SJSA1 (cell line): Measurements from ENCODE around the gene SRF. TPM values are rescaled to one million over a fixed set of nuclear protein-coding genes. Genes with fewer than 3 reads are reported as not detected.

Source experiments
- DNase-seq, 2 experiments: peaks; one replicate each; pipeline ENCODE4 v3.0.0-alpha.2; 2015 to 2020; ENCODE audit warnings: low spot score in 2 of 2, low read depth in 1 of 2
- H3K27ac ChIP-seq: fragments of 250-450 bp; sonication (Bioruptor Pico); 2 replicates; pipeline ENCODE4 v1.5.1; 2020; ENCODE audit warnings: mild to moderate bottlenecking, moderate library complexity
- H3K27me3 ChIP-seq: fragments of 250-450 bp; sonication (Bioruptor Pico); replicated peaks from 2 replicates; pipeline ENCODE4 v1.5.1; 2020; ENCODE audit warnings: mild to moderate bottlenecking, moderate library complexity
- H3K36me3 ChIP-seq: fragments of 250-450 bp; sonication (Bioruptor Pico); 2 replicates; pipeline ENCODE4 v1.5.1; 2020; ENCODE audit warnings: mild to moderate bottlenecking
- H3K4me1 ChIP-seq: fragments of 250-450 bp; sonication (Bioruptor Pico); replicated peaks from 2 replicates; pipeline ENCODE4 v1.6.1; 2021; ENCODE audit warnings: mild to moderate bottlenecking
- H3K4me3 ChIP-seq: fragments of 250-450 bp; sonication (Bioruptor Pico); 2 replicates; pipeline ENCODE4 v1.5.1; 2020; ENCODE audit warnings: mild to moderate bottlenecking
- H3K9me3 ChIP-seq: fragments of 250-450 bp; sonication (Bioruptor Pico); replicated peaks from 2 replicates; pipeline ENCODE4 v1.5.1; 2020; ENCODE audit warnings: mild to moderate bottlenecking
- total RNA-seq: library from RNA; depleted of rRNA; stranded (reverse); fragments of >200 nt; shearing (Covaris generic); gene quantifications from 2 replicates; pipeline ENCODE4 v1.2.3, GENCODE V29; 2014

The SRF gene
- total RNA-seq, 1 experiment from 2014 or later = 47.8 TPM

- DNase-seq = peak; percentile 57 to 78
- Histone ChIP-seq H3K27ac (peak within 1 kb of the TSS; percentile 34), H3K36me3 (peaks cover 83% of the 10 kb centered on the region), H3K27me3 (no peaks in the 10 kb centered on the region), H3K4me1 (peaks cover 16% of the 10 kb centered on the region), H3K9me3 (no peaks in the 10 kb centered on the region), H3K4me3 (peak within 1 kb of the TSS; percentile 58)
Observed at GRCh38 chr6:43181942-43182860, 11.1 kb downstream of the SRF start, which contains the start of gene CUL9. CUL9 (plus strand) TSS chr6:43182196; CDS start chr6:43184311, 2,115 bp downstream.

DNA sequence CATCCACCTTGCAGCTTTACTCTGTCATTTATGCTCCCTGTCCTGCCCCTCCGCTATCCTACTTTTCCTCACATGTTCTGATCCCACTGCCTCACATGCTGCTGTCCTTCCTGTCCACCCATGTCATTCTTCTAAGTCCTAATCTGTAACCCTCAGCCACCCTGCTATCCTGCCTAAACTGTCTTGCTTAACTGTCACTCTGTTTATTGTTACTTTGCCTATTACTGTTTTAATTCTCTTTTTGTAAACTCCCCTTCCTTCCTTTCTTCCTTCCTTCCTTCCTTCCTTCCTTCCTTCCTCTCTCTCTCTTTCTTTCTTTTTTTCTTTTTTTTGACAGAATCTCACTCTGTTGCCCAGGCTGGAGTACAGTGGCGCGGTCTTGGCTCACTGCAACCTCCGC, 12.4 kb downstream of the SRF start:
- Histone ChIP-seq H3K4me1 (peaks cover 16% of the 10 kb centered on the region), H3K27ac (no peak overlapping the region), H3K36me3 (peaks cover 83% of the 10 kb centered on the region), H3K27me3 (no peaks in the 10 kb centered on the region), H3K4me3 (no peak overlapping the region; the same call in 1 of the 2 replicates), H3K9me3 (no peaks in the 10 kb centered on the region)
- no peak for DNase-seq

DNA sequence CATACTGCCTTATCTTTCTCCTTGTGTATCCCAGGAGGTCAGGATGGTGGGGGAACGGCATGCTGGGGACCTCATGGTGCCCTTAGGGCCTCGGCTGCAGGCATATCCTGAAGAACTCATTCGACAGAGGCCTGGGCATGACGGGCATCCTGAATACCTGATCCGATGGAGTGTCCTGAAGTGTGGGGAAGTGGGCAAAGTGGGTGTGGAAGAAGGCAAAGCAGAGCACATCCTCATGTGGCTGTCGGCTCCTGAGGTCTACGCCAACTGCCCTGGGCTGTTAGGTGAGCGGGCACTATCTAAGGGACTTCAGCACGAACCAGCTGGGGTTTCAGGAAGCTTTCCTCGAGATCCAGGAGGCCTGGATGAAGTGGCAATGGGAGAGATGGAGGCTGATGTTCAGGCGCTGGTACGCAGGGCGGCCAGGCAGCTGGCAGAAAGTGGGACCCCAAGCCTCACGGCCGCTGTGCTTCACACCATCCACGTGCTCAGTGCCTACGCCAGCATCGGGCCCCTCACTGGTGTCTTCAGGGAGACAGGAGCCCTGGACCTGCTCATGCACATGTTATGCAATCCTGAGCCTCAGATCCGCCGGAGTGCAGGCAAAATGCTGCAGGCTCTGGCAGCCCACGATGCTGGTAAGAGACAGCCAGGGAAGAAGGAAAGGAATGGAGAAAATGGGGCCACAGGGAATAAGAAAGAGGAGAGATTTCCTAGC, 13.4 kb downstream of the SRF start:
- Histone ChIP-seq H3K36me3 (peaks cover 77% of the 10 kb centered on the region), H3K4me1 (peaks cover 16% of the 10 kb centered on the region)

DNA sequence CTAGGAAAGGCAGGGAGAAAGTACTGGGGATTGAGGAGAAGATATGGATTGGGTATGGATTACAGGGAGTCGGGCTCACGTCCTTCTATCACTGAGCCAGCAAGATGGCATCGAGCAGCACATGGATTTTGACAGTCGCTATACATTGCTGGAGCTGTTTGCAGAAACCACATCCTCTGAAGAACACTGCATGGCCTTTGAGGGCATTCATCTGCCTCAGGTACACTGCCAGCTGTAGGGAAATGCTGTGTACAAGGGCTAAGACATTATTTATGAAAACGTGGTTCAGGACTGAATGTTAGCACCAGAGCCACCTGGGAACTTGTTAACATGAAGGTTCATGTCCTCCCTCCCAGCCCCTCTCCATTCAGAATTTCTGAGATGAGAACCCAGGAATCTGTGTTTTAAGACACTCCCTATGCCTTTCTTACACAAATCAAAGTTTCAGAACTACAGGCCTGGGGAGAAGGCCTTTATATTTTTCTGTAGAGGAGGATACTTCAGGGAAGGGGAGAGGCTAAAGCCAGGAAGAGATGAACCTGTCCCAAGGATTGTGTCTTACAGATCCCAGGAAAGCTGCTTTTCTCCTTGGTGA, 14.4 kb downstream of the SRF start:
- DNase-seq = no peak
- Histone ChIP-seq H3K36me3 (peaks cover 73% of the 10 kb centered on the region), H3K4me1 (peaks cover 16% of the 10 kb centered on the region), H3K9me3 (no peaks in the 10 kb centered on the region), H3K27ac (no peak overlapping the region), H3K27me3 (no peaks in the 10 kb centered on the region), H3K4me3 (no peak overlapping the region)

More for the DNA sequence above, 13.4 kb downstream of the SRF start:
- Histone ChIP-seq H3K9me3 (no peaks in the 10 kb centered on the region), H3K27ac (no peak overlapping the region), H3K4me3 (no peak overlapping the region), H3K27me3 (no peaks in the 10 kb centered on the region)
- DNase-seq = no peak

- H3K36me3 ChIP-seq = peaks cover 68% of the 10 kb centered on the region
- H3K4me1 ChIP-seq = peaks cover 16% of the 10 kb centered on the region
- H3K9me3 ChIP-seq = no peaks in the 10 kb centered on the region
- no peak overlapping the region for H3K4me3 ChIP-seq
- H3K27ac ChIP-seq = no peak overlapping the region
- H3K27me3 ChIP-seq = no peaks in the 10 kb centered on the region
- no peak for DNase-seq
Observed at GRCh38 chr6:43186019-43186418, 14.9 kb downstream of the SRF start.

- H3K4me1 ChIP-seq = peaks cover 13% of the 10 kb centered on the region
- no peak overlapping the region for H3K4me3 ChIP-seq
- no peak for DNase-seq
- H3K27me3 ChIP-seq = no peaks in the 10 kb centered on the region
- peaks cover 61% of the 10 kb centered on the region for H3K36me3 ChIP-seq
- no peak overlapping the region for H3K27ac ChIP-seq
- H3K9me3 ChIP-seq = no peaks in the 10 kb centered on the region
Observed at GRCh38 chr6:43186706-43187105, 15.6 kb downstream of the SRF start.

GRCh38 chr6:43187821-43188220, 16.8 kb downstream of the SRF start:
- DNase-seq = no peak
- peaks cover 63% of the 10 kb centered on the region for H3K36me3 ChIP-seq
- H3K4me3 ChIP-seq = no peak overlapping the region
- peaks cover 8% of the 10 kb centered on the region for H3K4me1 ChIP-seq
- H3K9me3 ChIP-seq = no peaks in the 10 kb centered on the region
- no peak overlapping the region for H3K27ac ChIP-seq
- H3K27me3 ChIP-seq = no peaks in the 10 kb centered on the region

GRCh38 chr6:43188426-43188825, 17.4 kb downstream of the SRF start:
- H3K27ac ChIP-seq = no peak overlapping the region
- no peaks in the 10 kb centered on the region for H3K27me3 ChIP-seq
- no peak for DNase-seq
- no peak overlapping the region for H3K4me3 ChIP-seq
- peaks cover 2% of the 10 kb centered on the region; the same call in 1 of the 2 replicates for H3K4me1 ChIP-seq
- H3K9me3 ChIP-seq = no peaks in the 10 kb centered on the region
- peaks cover 63% of the 10 kb centered on the region for H3K36me3 ChIP-seq

DNA sequence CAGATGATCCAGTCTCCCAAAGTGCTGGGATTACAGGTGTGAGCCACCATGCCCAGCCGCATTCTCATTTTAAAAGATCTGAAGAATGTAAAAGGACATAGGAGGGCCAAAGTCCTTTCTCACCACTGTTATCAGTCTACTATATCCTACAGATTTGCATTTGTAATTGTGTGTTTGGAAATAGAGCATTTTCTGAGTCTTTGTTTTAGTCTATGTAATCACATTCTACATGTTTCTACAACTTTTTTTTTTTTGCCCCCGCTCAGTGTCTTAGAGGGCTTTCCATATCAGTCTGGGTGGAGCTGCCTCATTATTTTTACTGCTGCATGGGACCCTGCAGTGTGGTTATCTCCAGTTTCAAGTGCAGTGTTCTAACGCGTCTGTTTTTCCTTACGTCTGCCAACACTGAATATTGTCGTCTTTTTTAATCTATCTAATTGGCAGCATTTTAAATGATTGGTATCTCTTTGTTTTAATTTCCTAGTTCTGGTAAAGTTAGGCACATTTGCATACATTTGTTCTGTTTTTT, 18.8 kb downstream of the SRF start:
- no peaks in the 10 kb centered on the region for H3K9me3 ChIP-seq
- no peak overlapping the region for H3K27ac ChIP-seq

DNA sequence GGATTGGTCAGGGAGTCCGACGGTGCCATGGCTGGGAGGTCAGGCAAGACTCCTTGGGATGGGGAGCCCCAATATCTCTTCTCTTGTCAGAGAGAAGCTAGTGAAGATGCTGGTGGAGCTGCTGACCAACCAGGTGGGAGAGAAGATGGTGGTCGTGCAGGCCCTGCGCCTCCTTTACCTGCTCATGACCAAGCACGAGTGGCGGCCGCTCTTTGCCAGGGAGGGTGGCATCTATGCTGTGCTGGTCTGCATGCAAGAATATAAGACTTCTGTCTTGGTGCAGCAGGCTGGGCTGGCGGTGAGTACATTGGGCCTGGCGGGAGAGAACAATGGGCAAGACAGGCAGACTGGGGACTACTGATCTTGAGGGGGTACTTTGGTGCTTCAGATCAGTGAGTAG, 21.8 kb downstream of the SRF start:
- Histone ChIP-seq H3K27ac (no peak overlapping the region), H3K4me3 (no peak overlapping the region), H3K27me3 (no peaks in the 10 kb centered on the region), H3K9me3 (no peaks in the 10 kb centered on the region), H3K36me3 (peaks cover 38% of the 10 kb centered on the region), H3K4me1 (no peaks in the 10 kb centered on the region)
- no peak for DNase-seq

More for the DNA sequence above, 18.8 kb downstream of the SRF start:
- no peaks in the 10 kb centered on the region for H3K27me3 ChIP-seq
- H3K4me1 ChIP-seq = no peaks in the 10 kb centered on the region
- no peak overlapping the region for H3K4me3 ChIP-seq
- H3K36me3 ChIP-seq = peaks cover 50% of the 10 kb centered on the region
- no peak for DNase-seq

- H3K36me3 ChIP-seq = peaks cover 32% of the 10 kb centered on the region
- no peak for DNase-seq
- no peaks in the 10 kb centered on the region for H3K9me3 ChIP-seq
- no peaks in the 10 kb centered on the region for H3K4me1 ChIP-seq
- H3K27me3 ChIP-seq = no peaks in the 10 kb centered on the region
- no peak overlapping the region for H3K27ac ChIP-seq
- H3K4me3 ChIP-seq = no peak overlapping the region
Observed at GRCh38 chr6:43193929-43194328, 22.9 kb downstream of the SRF start.

DNA sequence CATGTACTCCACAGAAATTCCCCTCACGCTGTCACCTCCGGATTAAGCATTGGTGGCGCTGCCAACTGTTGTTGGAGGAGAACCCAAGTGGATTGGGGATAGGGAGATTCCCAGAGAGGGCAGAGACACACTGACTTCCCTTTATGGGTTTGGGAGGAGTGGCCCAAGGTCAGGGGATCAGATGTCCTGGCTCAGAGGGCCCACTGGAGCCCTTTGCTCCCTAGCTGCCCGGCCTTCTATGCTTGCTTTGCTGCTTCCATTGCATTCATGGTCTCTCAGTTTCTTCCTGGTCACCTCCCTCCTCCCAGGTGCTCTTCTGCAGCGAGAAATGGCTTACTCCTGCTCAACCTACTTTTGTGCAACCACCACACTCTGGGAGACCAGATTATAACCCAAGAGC, 25.3 kb downstream of the SRF start:
- Histone ChIP-seq H3K27ac (no peak overlapping the region), H3K27me3 (no peaks in the 10 kb centered on the region), H3K9me3 (no peaks in the 10 kb centered on the region), H3K36me3 (peaks cover 45% of the 10 kb centered on the region), H3K4me1 (no peaks in the 10 kb centered on the region), H3K4me3 (no peak overlapping the region)
- DNase-seq = no peak

GRCh38 chr6:43199912-43200311, 28.8 kb downstream of the SRF start:
- Histone ChIP-seq H3K9me3 (no peaks in the 10 kb centered on the region), H3K27ac (no peak overlapping the region), H3K36me3 (peaks cover 33% of the 10 kb centered on the region), H3K4me3 (no peak overlapping the region), H3K4me1 (no peaks in the 10 kb centered on the region), H3K27me3 (no peaks in the 10 kb centered on the region)
- DNase-seq = no peak
